HG03108 (cell line): ENCODE data around the gene MAP1B.
A peak's percentile ranks its signal among the peaks of the same experiment; 100 is the strongest.

Experiments
- ATAC-seq: cut with Tn5 transposase; IDR thresholded peaks from one replicate; pipeline ENCODE4 v1.9.1; 2021; ENCODE audit warnings: moderate library complexity; ENCODE audit not compliant: unreplicated experiment

Gene MAP1B

GRCh38 chr5:72216756-72217155 is 109.5 kb downstream of the MAP1B start:
- ATAC-seq, result no peak

GRCh38 chr5:72221099-72221498 is 113.8 kb downstream of the MAP1B start:
- no peak for ATAC-seq

GRCh38 chr5:72221541-72221940 is 114.3 kb downstream of the MAP1B start:
- ATAC-seq, result no peak

GRCh38 chr5:72222521-72222920 is 115.2 kb downstream of the MAP1B start:
- ATAC-seq, result no peak

- ATAC-seq, result no peak
Observed at GRCh38 chr5:72223371-72223770, 116.1 kb downstream of the MAP1B start.

GRCh38 chr5:72224946-72225463 is 117.7 kb downstream of the MAP1B start:
- no peak for ATAC-seq

GRCh38 chr5:72225741-72226140 is 118.5 kb downstream of the MAP1B start:
- no peak for ATAC-seq

- ATAC-seq, result no peak
Observed at GRCh38 chr5:72226950-72227349, 119.7 kb downstream of the MAP1B start.

GRCh38 chr5:72228960-72229359 is 121.7 kb downstream of the MAP1B start:
- ATAC-seq, result no peak

GRCh38 chr5:72231991-72232703 is 124.9 kb downstream of the MAP1B start:
- ATAC-seq, result no peak

GRCh38 chr5:72232838-72233237 is 125.6 kb downstream of the MAP1B start:
- ATAC-seq, result no peak

GRCh38 chr5:72233835-72234234 is 126.6 kb downstream of the MAP1B start:
- ATAC-seq, result no peak

GRCh38 chr5:72234265-72234700 is 127.0 kb downstream of the MAP1B start:
- ATAC-seq, result peak; percentile 87

GRCh38 chr5:72234868-72235267 is 127.6 kb downstream of the MAP1B start:
- ATAC-seq, result no peak

- no peak for ATAC-seq
Observed at GRCh38 chr5:72235725-72236124, 128.4 kb downstream of the MAP1B start.

GRCh38 chr5:72237415-72237814 is 130.1 kb downstream of the MAP1B start:
- ATAC-seq, result no peak

- no peak for ATAC-seq
Observed at GRCh38 chr5:72237879-72238278, 130.6 kb downstream of the MAP1B start.

GRCh38 chr5:72238712-72239445 is 131.6 kb downstream of the MAP1B start:
- ATAC-seq, result no peak

GRCh38 chr5:72241346-72242003 is 134.2 kb downstream of the MAP1B start:
- no peak for ATAC-seq

GRCh38 chr5:72242796-72243475 is 135.7 kb downstream of the MAP1B start:
- ATAC-seq, result no peak

- ATAC-seq, result no peak
Observed at GRCh38 chr5:72243706-72244105, 136.4 kb downstream of the MAP1B start.
